ENCODE measurements around the gene TEDDM1.

- TF ChIP-seq EZH2phosphoT487 (IDR thresholded peaks at IDR 0.05; ENCODE audit: unreplicated experiment) (no peak), CTCF (conservative IDR thresholded peaks at IDR 0.05; ENCODE audit: low read depth in 2 of 2) (no peak), REST (IDR thresholded peaks at IDR 0.05; ENCODE audit: unreplicated experiment) (no peak), EZH2 (IDR thresholded peaks at IDR 0.05; ENCODE audit: low read depth, unreplicated experiment) (no peak), POLR2AphosphoS5 (IDR thresholded peaks at IDR 0.05; ENCODE audit: low read depth) (no peak), STAT1 (IDR thresholded peaks at IDR 0.05; ENCODE audit: unreplicated experiment) (no peak), ZNF114 (CRISPR knock-in tag; IDR thresholded peaks at IDR 0.05) (no peak), JUNB (IDR thresholded peaks at IDR 0.05; ENCODE audit: unreplicated experiment) (no peak), ETS1 (IDR thresholded peaks at IDR 0.05) (no peak), ZNF331 (CRISPR knock-in tag; IDR thresholded peaks at IDR 0.05; ENCODE audit: low read depth) (no peak), NANOG (IDR thresholded peaks at IDR 0.05; ENCODE audit: borderline replicate concordance) (no peak)
These were observed 41.3 kb upstream of the TEDDM1 start for GRCh38 chr1:182441719-182442118.

Data from GM23338 (cell line).